AG09319 (cell line): ENCODE measurements around the gene KCNIP4.

Source experiments
- DNase-seq: peaks from one replicate; pipeline ENCODE4 v3.0.0-alpha.2; 2010; ENCODE audit warnings: low read depth; ENCODE audit errors: extremely low read depth
- TF ChIP-seq, protein P1 (sequence below): IDR thresholded peaks from 2 replicates; pipeline ENCODE4 v1.5.1; 2011; ENCODE audit warnings: low read depth, mild to moderate bottlenecking, inconsistent platforms, low read length, moderate library complexity

KCNIP4 gene

DNA sequence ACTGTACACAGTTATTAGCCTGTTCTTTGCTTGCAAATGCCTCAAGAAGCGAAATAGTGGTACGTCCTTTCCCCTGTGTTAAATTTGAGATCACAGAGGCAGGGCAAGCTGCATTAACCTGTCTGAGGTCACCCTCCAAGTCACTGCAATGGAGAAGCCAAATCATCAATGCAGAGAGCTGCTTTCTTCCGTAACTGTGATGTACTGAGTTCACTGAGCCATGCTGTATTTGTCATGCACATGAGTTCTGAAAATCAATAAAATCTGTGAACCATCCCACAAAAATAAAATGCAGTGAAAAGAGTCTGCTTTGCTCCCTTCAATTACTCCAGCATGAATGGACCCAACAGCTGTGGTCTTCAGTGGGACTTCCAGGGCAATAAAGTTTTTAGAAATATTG, 393.5 kb downstream of the KCNIP4 start:
- TF ChIP-seq, protein P1, sequence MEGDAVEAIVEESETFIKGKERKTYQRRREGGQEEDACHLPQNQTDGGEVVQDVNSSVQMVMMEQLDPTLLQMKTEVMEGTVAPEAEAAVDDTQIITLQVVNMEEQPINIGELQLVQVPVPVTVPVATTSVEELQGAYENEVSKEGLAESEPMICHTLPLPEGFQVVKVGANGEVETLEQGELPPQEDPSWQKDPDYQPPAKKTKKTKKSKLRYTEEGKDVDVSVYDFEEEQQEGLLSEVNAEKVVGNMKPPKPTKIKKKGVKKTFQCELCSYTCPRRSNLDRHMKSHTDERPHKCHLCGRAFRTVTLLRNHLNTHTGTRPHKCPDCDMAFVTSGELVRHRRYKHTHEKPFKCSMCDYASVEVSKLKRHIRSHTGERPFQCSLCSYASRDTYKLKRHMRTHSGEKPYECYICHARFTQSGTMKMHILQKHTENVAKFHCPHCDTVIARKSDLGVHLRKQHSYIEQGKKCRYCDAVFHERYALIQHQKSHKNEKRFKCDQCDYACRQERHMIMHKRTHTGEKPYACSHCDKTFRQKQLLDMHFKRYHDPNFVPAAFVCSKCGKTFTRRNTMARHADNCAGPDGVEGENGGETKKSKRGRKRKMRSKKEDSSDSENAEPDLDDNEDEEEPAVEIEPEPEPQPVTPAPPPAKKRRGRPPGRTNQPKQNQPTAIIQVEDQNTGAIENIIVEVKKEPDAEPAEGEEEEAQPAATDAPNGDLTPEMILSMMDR, result no peak
- DNase-seq, result no peak

- TF ChIP-seq, protein P1, result no peak
- no peak for DNase-seq
Observed at GRCh38 chr4:21554500-21554899, 394.1 kb downstream of the KCNIP4 start.

DNA sequence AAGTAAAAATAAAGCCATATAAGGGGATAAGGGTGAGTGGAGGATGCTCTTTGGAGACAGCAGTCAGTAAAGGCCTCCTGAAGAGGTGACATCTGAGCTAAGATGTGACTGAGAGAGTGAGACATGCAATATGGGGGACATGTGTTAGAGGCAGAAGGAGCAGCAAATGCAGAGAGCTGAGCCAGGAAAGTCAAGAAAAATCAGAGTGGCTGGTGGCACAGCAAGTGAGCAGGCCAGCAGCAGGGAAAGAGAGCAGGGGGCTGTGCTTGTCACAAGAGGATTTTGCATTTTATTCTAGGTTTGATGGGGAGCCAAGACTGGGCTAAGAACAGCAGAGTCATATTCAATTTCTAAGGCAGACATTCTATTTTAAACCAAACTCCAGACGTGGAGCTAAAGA, 394.5 kb downstream of the KCNIP4 start:
- TF ChIP-seq, protein P1, result no peak
- DNase-seq, result no peak

DNA sequence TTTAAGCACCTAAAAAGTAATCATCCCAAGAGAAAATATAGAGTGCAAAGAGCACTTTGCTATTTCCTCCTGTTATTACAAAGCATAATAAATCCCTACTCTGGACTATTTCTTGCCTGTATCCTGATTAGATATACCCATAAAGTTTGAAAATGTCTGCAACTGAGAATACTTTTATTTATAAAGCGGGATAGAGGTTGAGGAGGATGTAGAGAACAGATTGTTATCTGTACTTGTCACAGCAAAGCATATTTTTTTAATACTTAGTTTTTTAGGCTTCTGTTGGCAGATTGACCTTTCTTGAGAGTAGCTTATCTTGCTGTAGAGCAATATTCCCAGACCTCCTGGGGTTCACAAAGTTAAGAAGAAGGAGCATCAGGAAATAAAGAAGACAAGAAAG, 396.1 kb downstream of the KCNIP4 start:
- TF ChIP-seq, protein P1, result no peak
- no peak for DNase-seq

DNA sequence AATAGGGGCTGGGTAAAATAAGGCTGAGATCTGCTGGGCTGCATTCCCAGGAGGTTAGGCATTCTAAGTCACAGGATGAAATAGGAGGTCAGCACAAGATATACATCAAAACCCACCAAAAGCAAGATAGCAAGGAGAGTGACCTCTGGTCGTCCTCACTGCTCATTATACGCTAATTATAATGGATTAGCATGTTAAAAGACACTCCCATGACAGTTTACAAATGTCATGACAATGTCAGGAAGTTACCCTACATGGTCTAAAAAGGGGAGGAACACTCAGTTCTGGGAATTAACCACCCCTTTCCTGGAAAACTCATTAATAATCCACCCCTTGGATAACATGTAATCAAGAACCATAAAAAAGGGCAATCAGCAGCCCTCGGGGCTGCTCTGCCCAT, 403.6 kb downstream of the KCNIP4 start:
- no peak for DNase-seq
- TF ChIP-seq, protein P1, result no peak

DNA sequence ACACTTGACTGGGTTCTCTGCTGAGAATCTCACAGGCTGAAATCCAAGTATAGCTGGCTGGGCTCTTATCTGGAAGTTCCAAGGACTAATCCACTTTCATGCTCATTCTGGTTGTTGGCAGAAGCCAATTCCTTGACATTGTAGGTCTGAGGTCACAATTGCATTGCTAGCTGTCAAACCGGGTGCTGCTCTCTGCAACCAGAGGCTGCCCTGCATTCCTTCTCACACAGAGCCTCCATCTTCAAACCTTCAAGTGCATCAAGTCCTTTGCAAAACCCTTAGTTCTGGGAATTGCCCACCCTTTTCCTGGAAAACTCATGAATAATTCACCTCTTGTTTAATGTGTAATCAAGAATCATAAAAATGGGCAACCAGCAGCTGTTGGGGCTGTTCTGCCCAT, 404.2 kb downstream of the KCNIP4 start:
- TF ChIP-seq, protein P1, result no peak
- no peak for DNase-seq

DNA sequence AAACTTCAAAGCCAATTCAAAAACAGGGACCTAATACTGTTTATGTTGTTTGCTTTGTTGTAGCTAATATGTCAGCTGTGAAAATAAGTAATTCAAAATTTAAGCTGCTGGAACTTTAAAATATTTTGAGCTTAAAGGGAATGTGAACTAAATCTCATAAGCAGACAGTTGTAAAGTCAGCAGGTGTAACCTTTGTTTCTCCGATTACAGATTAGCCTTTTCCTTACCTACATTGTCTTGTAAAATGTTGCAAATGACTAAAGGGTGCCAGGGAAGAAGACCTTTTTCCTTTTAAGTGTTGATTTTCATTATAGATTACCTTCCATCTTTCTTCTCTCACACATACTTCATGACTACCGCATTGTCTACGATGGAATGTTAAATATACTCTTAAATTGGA, 405.1 kb downstream of the KCNIP4 start:
- DNase-seq, result no peak
- TF ChIP-seq, protein P1, result no peak
